ENCODE data around the gene TSC2.
A peak's percentile ranks its signal among the peaks of the same experiment; 100 is the strongest.
"Not testable (repeated sequence)": the region's sequence is repeated elsewhere in the genome, so short reads cannot be mapped to it uniquely, and the experiment has no call there.

The TSC2 gene

GRCh38 chr16:2009791-2010510, 37.8 kb upstream of the TSC2 start, which contains the start of gene ZNF598:
ZNF598 (minus strand) TSS chr16:2009821.
- peak; percentile 81 to 85 for DNase-seq

GRCh38 chr16:2011726-2012125, 36.1 kb upstream of the TSC2 start:
- DNase-seq, result not testable (repeated sequence)

- DNase-seq, result no peak
Observed at GRCh38 chr16:2013527-2013926, 34.3 kb upstream of the TSC2 start.

- no peak for DNase-seq
Observed at GRCh38 chr16:2015117-2015946, 32.5 kb upstream of the TSC2 start.

GRCh38 chr16:2015947-2016208, 31.9 kb upstream of the TSC2 start:
- DNase-seq, result no peak

- DNase-seq, result peak in 1 of 2 donors; percentile 43
Observed at GRCh38 chr16:2016407-2016922, 31.3 kb upstream of the TSC2 start.

GRCh38 chr16:2019518-2019920, 28.3 kb upstream of the TSC2 start, which contains the start of gene NPW:
NPW (plus strand) TSS chr16:2019785.
- DNase-seq, result peak; percentile 43 to 59

GRCh38 chr16:2019921-2020831, 27.6 kb upstream of the TSC2 start:
- no peak for DNase-seq

- DNase-seq, result peak in 1 of 2 donors; percentile 44
Observed at GRCh38 chr16:2022723-2023091, 25.1 kb upstream of the TSC2 start.

- DNase-seq, result peak; percentile 97 to 98
Observed at GRCh38 chr16:2023092-2024031, 24.4 kb upstream of the TSC2 start.

GRCh38 chr16:2024032-2024420, 23.8 kb upstream of the TSC2 start:
- no peak for DNase-seq

- DNase-seq, result no peak
Observed at GRCh38 chr16:2025251-2025650, 22.5 kb upstream of the TSC2 start.

- DNase-seq, result no peak
Observed at GRCh38 chr16:2025878-2026460, 21.8 kb upstream of the TSC2 start.

GRCh38 chr16:2026461-2027023, 21.2 kb upstream of the TSC2 start, which contains the start of gene NHERF2:
NHERF2 (plus strand) TSS chr16:2026902; CDS start chr16:2027006, 104 bp downstream.
- DNase-seq, result peak in 1 of 2 donors; percentile 41

- DNase-seq, result no peak
Observed at GRCh38 chr16:2027024-2028010, 20.5 kb upstream of the TSC2 start.

- no peak for DNase-seq
Observed at GRCh38 chr16:2028146-2028545, 19.6 kb upstream of the TSC2 start.

- DNase-seq, result no peak
Observed at GRCh38 chr16:2028620-2029220, 19.1 kb upstream of the TSC2 start.

- DNase-seq, result no peak
Observed at GRCh38 chr16:2029350-2029749, 18.4 kb upstream of the TSC2 start.

GRCh38 chr16:2030036-2030435, 17.7 kb upstream of the TSC2 start:
- DNase-seq, result no peak
